Small intestine (tissue), 7 donors: ENCODE data around the gene GPR137B. TPM values are rescaled to one million over a fixed set of nuclear protein-coding genes. Genes with fewer than 3 reads are reported as not detected.

Experiments used
- DNase-seq, 2 donors: peaks; one replicate each; pipeline versions ENCODE4 v3.0.0 to v3.0.0-alpha.2; 2013
- FAIRE-seq: peaks from 2 replicates; lab custom pipeline; 2012; peaks lifted over from hg19 to GRCh38; lab: Jason Lieb, UNC
- H3K27ac ChIP-seq, 3 donors: one replicate each; pipeline ENCODE4 v1.5.1; 2013; ENCODE audit warnings: low read length in 2 of 3, mild to moderate bottlenecking in 2 of 3, control low read depth in 1 of 3, inconsistent platforms in 1 of 3, low read depth in 1 of 3, moderate library complexity in 1 of 3
- H3K27me3 ChIP-seq, 3 donors: one replicate each; pipeline ENCODE4 v1.6.1; 2013; ENCODE audit warnings: low read length in 3 of 3, inconsistent platforms in 1 of 3; ENCODE audit not compliant: control insufficient read depth in 3 of 3, insufficient read depth in 3 of 3
- H3K36me3 ChIP-seq, 3 donors: one replicate each; pipeline ENCODE4 v1.6.1; 2013; ENCODE audit warnings: low read length in 3 of 3, inconsistent platforms in 1 of 3, low read depth in 1 of 3, mild to moderate bottlenecking in 1 of 3, moderate library complexity in 1 of 3; ENCODE audit not compliant: control insufficient read depth in 3 of 3, insufficient read depth in 2 of 3
- H3K4me1 ChIP-seq, 3 donors: one replicate each; pipeline ENCODE4 v1.6.1; 2013; ENCODE audit warnings: low read length in 2 of 3, inconsistent platforms in 1 of 3, low read depth in 1 of 3, mild to moderate bottlenecking in 1 of 3, moderate library complexity in 1 of 3; ENCODE audit not compliant: control insufficient read depth in 3 of 3, insufficient read depth in 2 of 3
- H3K4me3 ChIP-seq, 3 donors: one replicate each; pipeline ENCODE4 v1.5.1; 2013; ENCODE audit warnings: low read length in 3 of 3, control low read depth in 1 of 3, inconsistent platforms in 1 of 3, low read depth in 1 of 3, mild to moderate bottlenecking in 1 of 3, moderate library complexity in 1 of 3
- H3K9me3 ChIP-seq, 2 donors: one replicate each; pipeline ENCODE4 v1.6.1; 2013; ENCODE audit warnings: low read depth in 1 of 2, low read length in 1 of 2; ENCODE audit not compliant: control insufficient read depth in 2 of 2, insufficient read depth in 1 of 2
- WGBS, 3 donors: extraction: QIAGEN DNeasy Blood & Tissue Kit; methylation state at CpG; one replicate each; pipeline ENCODE4 v1.1.7; 2013; 5-methylcytosine and 5-hydroxymethylcytosine counted together
- polyA plus RNA-seq, 4 donors: library from polyadenylated mRNA; stranded (reverse) in 3 of 4; unstranded in 1 of 4; fragments of 200-250 nt in 3 of 4; fragments of 120-200 nt in 1 of 4; gene quantifications; one replicate each; pipeline versions ENCODE4 v1.2.1 to v1.2.3, GENCODE V29; 2013
- donor health status: healthy with polysubstance abuse.
- donor health status: control.
- donor health status: control.
- donor health status: Bipolar disorder and iron deficiency.
- donor health status: healthy.

Gene GPR137B
- polyA plus RNA-seq, 4 donors = 2.0 to 8.2 (median 5.7) TPM

- no peak for FAIRE-seq
- Histone ChIP-seq H3K4me3 (no peak overlapping the region), H3K27me3 (no peaks in the 10 kb centered on the region), H3K27ac (no peak overlapping the region), H3K9me3 (no peaks in the 10 kb centered on the region), H3K4me1 (no peaks in the 10 kb centered on the region), H3K36me3 (no peaks in the 10 kb centered on the region)
- no peak for DNase-seq
- 90 to 96% (median 93%) methylated on average over 3 of the region's 3 CpGs for WGBS, 3 donors
Observed at GRCh38 chr1:236240675-236241074, 98.3 kb downstream of the GPR137B start.

GRCh38 chr1:236242568-236242967 is 100.2 kb downstream of the GPR137B start:
- 92 to 97% (median 94%) methylated on average over 2 of the region's 2 CpGs for WGBS, 3 donors
- FAIRE-seq = no peak

GRCh38 chr1:236247286-236247685 is 104.9 kb downstream of the GPR137B start:
- DNase-seq = no peak
- no peaks in the 10 kb centered on the region for H3K4me1 ChIP-seq
- H3K9me3 ChIP-seq = no peaks in the 10 kb centered on the region
- H3K27ac ChIP-seq = no peak overlapping the region
- peaks cover 0 to 2% (median 0%) of the 10 kb centered on the region in 3 donors for H3K36me3 ChIP-seq
- FAIRE-seq = no peak
- 98 to 100% (median 100%) methylated on average over 3 of the region's 3 CpGs for WGBS, 3 donors
- H3K27me3 ChIP-seq = no peaks in the 10 kb centered on the region
- H3K4me3 ChIP-seq = no peak overlapping the region

More at GRCh38 chr1:236242568-236242967, 100.2 kb downstream of the GPR137B start:
- Histone ChIP-seq H3K4me1 (no peaks in the 10 kb centered on the region), H3K36me3 (peaks cover 0 to 2% (median 0%) of the 10 kb centered on the region in 3 donors), H3K4me3 (no peak overlapping the region), H3K9me3 (no peaks in the 10 kb centered on the region), H3K27me3 (no peaks in the 10 kb centered on the region), H3K27ac (no peak overlapping the region)
- no peak for DNase-seq

GRCh38 chr1:236251587-236251986 is 109.2 kb downstream of the GPR137B start:
- no peaks in the 10 kb centered on the region for H3K9me3 ChIP-seq
- peaks cover 0 to 2% (median 2%) of the 10 kb centered on the region in 3 donors for H3K36me3 ChIP-seq
- no peaks in the 10 kb centered on the region for H3K27me3 ChIP-seq
- 92 to 97% (median 96%) methylated on average over 1 of the region's 1 CpG for WGBS, 3 donors
- no peak for DNase-seq
- no peak overlapping the region for H3K27ac ChIP-seq
- FAIRE-seq = no peak
- H3K4me3 ChIP-seq = no peak overlapping the region
- H3K4me1 ChIP-seq = no peaks in the 10 kb centered on the region

- Histone ChIP-seq H3K36me3 (peaks cover 0 to 3% (median 2%) of the 10 kb centered on the region in 3 donors), H3K4me1 (no peaks in the 10 kb centered on the region), H3K4me3 (no peak overlapping the region), H3K9me3 (peaks cover 0 to 7% of the 10 kb centered on the region in 2 donors), H3K27me3 (no peaks in the 10 kb centered on the region), H3K27ac (no peak overlapping the region)
- FAIRE-seq (no peak), DNase-seq (no peak)
- 94 to 97% (median 97%) methylated on average over 1 of the region's 1 CpG for WGBS, 3 donors
Observed at GRCh38 chr1:236253119-236253518, 110.8 kb downstream of the GPR137B start.

- peaks cover 0 to 11% of the 10 kb centered on the region in 2 donors for H3K9me3 ChIP-seq
- H3K36me3 ChIP-seq = peaks cover 0 to 3% (median 2%) of the 10 kb centered on the region in 3 donors
- no peak for DNase-seq
- no peak for FAIRE-seq
- H3K27me3 ChIP-seq = no peaks in the 10 kb centered on the region
- no peak overlapping the region for H3K4me3 ChIP-seq
- WGBS, 3 donors = 74 to 86% (median 80%) methylated on average over 4 of the region's 4 CpGs
- H3K27ac ChIP-seq = no peak overlapping the region
- no peaks in the 10 kb centered on the region for H3K4me1 ChIP-seq
Observed at GRCh38 chr1:236253918-236254637, 111.7 kb downstream of the GPR137B start.

GRCh38 chr1:236257216-236257615 is 114.9 kb downstream of the GPR137B start:
- H3K27me3 ChIP-seq = no peaks in the 10 kb centered on the region
- H3K9me3 ChIP-seq = peaks cover 0 to 11% of the 10 kb centered on the region in 2 donors
- H3K4me1 ChIP-seq = no peaks in the 10 kb centered on the region
- peaks cover 2 to 3% (median 2%) of the 10 kb centered on the region in 3 donors for H3K36me3 ChIP-seq
- FAIRE-seq = no peak
- no peak overlapping the region for H3K4me3 ChIP-seq
- no peak overlapping the region for H3K27ac ChIP-seq
- no peak for DNase-seq

- Histone ChIP-seq H3K4me3 (no peak overlapping the region), H3K4me1 (no peaks in the 10 kb centered on the region), H3K27me3 (no peaks in the 10 kb centered on the region), H3K36me3 (peaks cover 2 to 3% (median 2%) of the 10 kb centered on the region in 3 donors), H3K27ac (no peak overlapping the region), H3K9me3 (peaks cover 0 to 11% of the 10 kb centered on the region in 2 donors)
- FAIRE-seq (no peak), DNase-seq (no peak)
- WGBS, 3 donors = 81 to 96% (median 95%) methylated on average over 4 of the region's 4 CpGs
Observed at GRCh38 chr1:236258114-236258622, 115.8 kb downstream of the GPR137B start.
